T-helper 9 cell (primary cell): ENCODE measurements around the gene ARPC2.
"Not testable (repeated sequence)": the region's sequence is repeated elsewhere in the genome, so short reads cannot be mapped to it uniquely, and the experiment has no call there.

ENCODE experiments used
- DNase-seq: peaks from one replicate; pipeline ENCODE4 v3.0.0-alpha.2; 2020
- total RNA-seq, 2 donors: gene quantifications; one replicate each; lab custom pipeline; 2026; lab: John Stamatoyannopoulos, UW

ARPC2 gene
- 379 to 422 reads per million in 2 donors for total RNA-seq

DNA sequence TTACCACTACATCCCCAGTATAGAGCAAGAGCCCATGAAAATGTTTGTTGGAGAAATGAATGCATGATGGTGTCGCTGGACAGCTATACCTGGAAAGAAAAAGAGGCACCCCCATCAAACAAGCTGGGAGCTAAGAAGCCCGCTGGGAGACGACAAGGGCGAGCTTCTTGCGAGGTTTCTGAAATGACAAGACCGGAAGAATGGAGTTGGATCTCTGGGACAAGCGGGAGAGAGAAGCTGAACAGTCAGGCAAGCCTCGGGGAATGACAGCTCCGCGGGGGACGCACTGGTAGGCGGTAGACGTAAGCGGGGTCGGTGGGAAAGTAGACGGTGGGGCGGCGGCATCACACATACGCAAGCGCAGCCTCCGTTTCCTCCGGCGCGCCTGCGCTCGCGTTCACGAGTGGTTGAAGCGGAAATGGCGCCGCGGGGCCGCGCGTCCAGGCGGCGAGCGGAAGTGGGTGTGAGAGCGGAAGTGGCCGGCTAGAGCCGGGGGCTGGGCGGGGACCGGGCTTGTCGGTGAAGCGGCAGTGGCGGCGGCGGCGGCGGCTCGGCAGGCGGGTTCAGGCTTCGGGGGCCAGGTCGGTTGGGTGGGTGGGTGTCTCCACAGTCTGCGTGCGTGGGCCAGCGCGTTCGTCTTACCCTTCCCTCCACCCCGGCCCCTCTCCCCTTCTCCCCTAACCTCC lies at the start of gene ARPC2:
TSS of gene ARPC2 (plus strand) at position 516 of the 686 bp plus-strand sequence. CDS start 282 bp downstream, outside the sequence.
- DNase-seq, result peak; percentile 92

GRCh38 chr2:218168016-218168415 lies 49.0 kb upstream of the ARPC2 start:
- no peak for DNase-seq

GRCh38 chr2:218168635-218169462 lies 48.1 kb upstream of the ARPC2 start:
- peak; percentile 57 for DNase-seq

DNA sequence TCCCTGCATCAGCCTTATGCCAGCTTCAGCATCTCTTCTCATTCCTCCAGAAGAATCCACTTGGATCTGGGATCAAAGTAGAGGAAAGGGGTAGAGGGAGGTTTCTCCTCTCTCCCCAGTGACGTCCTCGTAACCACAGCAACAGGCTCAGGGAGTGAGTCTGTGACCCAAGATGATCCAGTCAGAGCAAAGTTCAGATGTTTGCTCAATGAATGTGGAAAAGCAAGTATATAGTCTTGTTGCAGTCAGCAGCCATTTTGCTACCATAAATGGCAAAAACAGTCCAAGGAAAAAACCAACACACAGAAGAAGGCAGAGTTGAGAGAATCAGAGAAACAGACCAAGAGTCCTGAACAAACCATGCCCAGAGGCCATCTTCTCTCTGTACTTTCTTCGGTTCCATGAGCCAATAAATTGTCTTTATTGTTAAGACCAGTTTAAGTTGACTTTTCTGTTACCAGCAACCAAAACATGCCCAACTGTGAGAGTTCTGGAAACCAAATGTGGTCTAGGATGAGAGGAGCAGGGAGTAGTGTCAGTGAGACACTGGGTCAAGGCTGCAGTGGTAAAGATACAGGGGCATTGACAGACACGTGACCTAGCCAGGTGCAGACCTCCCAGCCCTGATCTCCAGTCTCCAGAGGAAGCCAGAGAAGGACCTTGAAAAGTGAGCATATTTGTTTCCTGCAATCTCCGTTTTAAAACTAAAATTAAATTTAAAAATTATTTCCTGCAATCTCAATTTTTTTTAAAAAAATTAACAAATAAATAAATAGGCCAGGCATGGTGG lies 47.0 kb upstream of the ARPC2 start:
- DNase-seq, result no peak

GRCh38 chr2:218171744-218172143 lies 45.2 kb upstream of the ARPC2 start:
- not testable (repeated sequence) for DNase-seq

DNA sequence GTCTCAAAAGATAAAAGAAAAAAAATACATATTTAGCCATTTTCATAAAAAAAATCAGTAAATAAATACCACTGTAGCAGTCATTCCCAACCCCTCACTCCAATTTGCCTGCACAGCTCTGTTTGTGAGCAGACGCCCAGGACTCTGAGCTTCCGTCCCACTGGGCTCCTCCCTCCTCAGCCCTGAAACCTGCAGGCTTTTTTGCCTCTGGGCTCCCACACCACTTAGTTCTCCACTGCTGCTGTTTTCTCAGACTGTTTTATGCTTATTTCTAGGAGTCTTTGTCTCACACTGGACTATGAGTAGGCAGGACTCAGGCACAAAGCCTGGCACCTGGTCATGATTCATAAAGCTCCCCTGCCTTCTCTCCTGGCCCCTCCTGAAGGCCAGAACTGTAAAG lies 44.1 kb upstream of the ARPC2 start:
- no peak for DNase-seq

DNA sequence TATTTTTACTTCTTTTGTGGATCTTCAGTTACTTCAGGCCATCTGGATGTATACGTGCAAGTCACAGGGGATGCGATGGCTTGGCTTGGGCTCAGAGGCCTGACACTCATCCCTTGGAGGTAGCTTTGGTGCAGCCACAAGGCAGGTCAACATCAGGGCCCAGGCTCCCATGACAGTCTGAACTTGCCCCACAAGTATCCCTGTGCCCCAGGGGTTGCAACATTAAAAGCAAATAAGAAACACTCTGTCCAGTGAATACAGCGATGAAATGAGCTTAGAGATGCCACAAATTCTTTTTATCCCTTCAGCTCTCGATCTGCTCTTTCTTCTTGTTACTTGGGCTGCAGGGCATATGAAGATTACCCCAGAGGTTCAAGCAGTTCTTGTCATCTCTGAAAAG lies 37.2 kb upstream of the ARPC2 start:
- DNase-seq, result no peak

GRCh38 chr2:218180467-218181114 lies 36.4 kb upstream of the ARPC2 start:
- no peak for DNase-seq

- DNase-seq, result no peak
Measured at GRCh38 chr2:218184331-218184730, 32.7 kb upstream of the ARPC2 start.

- DNase-seq, result peak; percentile 54
Measured at GRCh38 chr2:218186355-218186766, 30.6 kb upstream of the ARPC2 start.

DNA sequence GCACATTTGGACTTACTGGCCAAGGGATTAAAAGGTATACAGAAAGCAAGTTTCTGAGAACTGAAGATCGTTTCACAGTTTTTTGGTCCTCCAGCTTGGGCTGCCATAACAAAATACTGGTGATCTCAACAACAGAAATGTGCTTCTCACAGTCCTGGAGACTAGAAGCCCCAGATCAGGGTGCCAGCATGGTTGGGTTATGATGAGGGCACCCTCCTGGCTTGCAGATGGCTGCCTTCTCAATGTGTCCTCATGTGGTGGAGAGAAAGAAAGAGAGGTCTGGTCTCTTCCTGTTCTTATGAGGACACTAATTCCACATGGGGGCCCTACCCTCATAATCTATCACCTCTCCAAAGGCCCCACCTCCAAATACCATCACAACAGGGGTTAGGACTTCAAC lies 30.1 kb upstream of the ARPC2 start:
- no peak for DNase-seq

GRCh38 chr2:218187296-218188015 lies 29.5 kb upstream of the ARPC2 start:
- no peak for DNase-seq

- no peak for DNase-seq
Measured at GRCh38 chr2:218188528-218188927, 28.5 kb upstream of the ARPC2 start.

GRCh38 chr2:218192902-218193430 lies 24.0 kb upstream of the ARPC2 start:
- no peak for DNase-seq

GRCh38 chr2:218193701-218194100 lies 23.3 kb upstream of the ARPC2 start:
- no peak for DNase-seq

DNA sequence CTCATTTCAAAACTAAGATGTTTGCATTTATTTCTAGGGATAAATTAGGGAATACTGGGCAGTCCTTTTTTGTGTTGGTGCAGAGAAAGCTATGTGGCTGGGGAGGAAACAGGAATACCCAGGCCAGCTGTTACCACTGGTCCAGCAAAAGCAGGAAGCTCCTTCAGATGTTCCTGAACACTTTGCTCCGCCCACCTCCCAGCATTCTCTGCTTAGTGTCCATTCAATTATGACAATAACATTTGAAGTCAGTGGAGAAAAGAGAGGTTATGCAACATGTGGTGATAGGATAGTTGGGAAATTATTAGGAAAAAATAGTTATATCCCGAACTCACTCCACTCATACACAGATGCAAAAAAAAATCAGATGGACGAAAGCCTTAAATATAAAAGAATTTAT lies 22.1 kb upstream of the ARPC2 start:
- DNase-seq, result no peak

GRCh38 chr2:218196974-218197373 lies 20.0 kb upstream of the ARPC2 start:
- DNase-seq, result no peak

DNA sequence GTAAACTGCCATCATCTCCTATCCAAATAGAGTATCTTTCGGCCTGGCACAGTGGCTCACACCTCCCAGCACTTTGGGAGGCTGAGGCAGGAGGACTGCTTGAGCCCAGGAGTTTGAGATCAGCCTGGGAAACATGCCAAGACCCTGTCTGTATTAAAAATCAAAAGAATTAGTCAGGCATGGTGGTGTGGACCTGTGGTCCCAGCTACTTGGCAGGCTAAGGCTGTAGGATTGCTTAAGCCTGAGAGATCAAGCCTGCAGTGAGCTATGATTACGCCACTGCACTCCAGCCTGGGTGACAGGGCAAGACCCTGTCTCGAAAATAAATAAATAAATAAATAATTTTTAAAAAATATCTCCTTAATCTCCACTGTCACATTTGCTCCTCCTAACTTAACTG lies 14.7 kb upstream of the ARPC2 start:
- DNase-seq, result no peak

DNA sequence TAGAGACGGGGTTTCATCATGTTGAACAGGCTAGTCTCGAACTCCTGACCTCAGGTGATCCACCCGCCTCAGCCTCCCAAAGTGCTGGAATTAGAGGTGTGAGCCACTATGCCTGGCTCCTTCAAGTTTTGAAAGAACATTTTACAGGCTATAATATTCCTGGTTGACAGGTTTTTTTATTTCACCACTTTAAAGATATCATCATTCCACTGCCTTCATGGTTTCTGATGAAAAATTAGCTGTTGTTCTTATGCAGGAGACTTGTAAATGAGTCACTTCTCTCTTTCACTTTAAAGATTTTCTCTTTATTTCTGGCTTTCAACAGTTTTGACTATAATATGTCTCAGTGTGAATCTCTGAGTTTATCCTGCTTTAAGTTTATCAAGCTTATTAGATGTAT lies 7.9 kb upstream of the ARPC2 start:
- no peak for DNase-seq

DNA sequence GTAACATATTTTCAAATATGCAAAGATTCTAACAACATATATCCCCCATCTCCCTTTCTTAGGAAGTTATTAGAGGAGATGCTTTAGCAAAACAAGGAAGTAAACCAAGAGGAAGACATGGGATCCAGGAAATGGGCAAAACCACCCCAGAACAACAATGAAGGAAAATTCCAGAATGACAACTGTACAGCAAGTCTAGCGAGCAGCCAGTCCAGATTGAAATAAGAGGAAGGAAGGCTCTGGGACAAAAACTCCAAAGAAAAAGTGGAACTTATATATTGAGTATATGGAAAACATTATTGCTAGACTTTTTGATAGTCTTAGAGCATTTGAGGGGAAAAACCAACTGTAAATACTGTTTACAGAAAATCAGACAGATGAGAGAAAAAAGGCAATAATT lies 2.9 kb upstream of the ARPC2 start:
- no peak for DNase-seq

- DNase-seq, result no peak
Measured at GRCh38 chr2:218216336-218216673, 684 bp upstream of the ARPC2 start.
